Large intestine (tissue), 3 donors: Measurements from ENCODE around the gene TBCD. TPM values are rescaled to one million over a fixed set of nuclear protein-coding genes. Genes with fewer than 3 reads are reported as not detected.
"Not testable (repeated sequence)": the region's sequence is repeated elsewhere in the genome, so short reads cannot be mapped to it uniquely, and the experiment has no call there.

Experiments
- DNase-seq, 2 donors: peaks; one replicate each; pipeline versions ENCODE4 v3.0.0 to v3.0.0-alpha.2; 2013
- H3K27ac ChIP-seq: one replicate; pipeline ENCODE4 v1.5.1; 2013; ENCODE audit warnings: low read length
- H3K27me3 ChIP-seq: 2 replicates; pipeline ENCODE4 v1.6.1; 2013; ENCODE audit warnings: low read length; ENCODE audit not compliant: control insufficient read depth, insufficient read depth
- H3K36me3 ChIP-seq: 2 replicates; pipeline ENCODE4 v1.6.1; 2013; ENCODE audit warnings: low read length; ENCODE audit not compliant: control insufficient read depth, insufficient read depth
- H3K4me1 ChIP-seq: one replicate; pipeline ENCODE4 v1.6.1; 2013; ENCODE audit warnings: low read length; ENCODE audit not compliant: control insufficient read depth, insufficient read depth
- H3K4me3 ChIP-seq: one replicate; pipeline ENCODE4 v1.5.1; 2013; ENCODE audit warnings: low read length
- H3K9me3 ChIP-seq: one replicate; pipeline ENCODE4 v1.6.1; 2013; ENCODE audit warnings: mild to moderate bottlenecking, low read depth, low read length, moderate library complexity; ENCODE audit not compliant: control insufficient read depth
- WGBS: methylation state at CpG from one replicate; pipeline ENCODE4 v1.1.5; 2013; ENCODE audit warnings: low lambda C conversion rate; ENCODE audit not compliant: insufficient coverage; 5-methylcytosine and 5-hydroxymethylcytosine counted together
- polyA plus RNA-seq: library from polyadenylated mRNA; unstranded; fragments of 120-200 nt; gene quantifications from one replicate; pipeline ENCODE4 v1.2.1, GENCODE V29; 2013

The TBCD gene
- polyA plus RNA-seq, 1 donor = 81.9 TPM

DNA sequence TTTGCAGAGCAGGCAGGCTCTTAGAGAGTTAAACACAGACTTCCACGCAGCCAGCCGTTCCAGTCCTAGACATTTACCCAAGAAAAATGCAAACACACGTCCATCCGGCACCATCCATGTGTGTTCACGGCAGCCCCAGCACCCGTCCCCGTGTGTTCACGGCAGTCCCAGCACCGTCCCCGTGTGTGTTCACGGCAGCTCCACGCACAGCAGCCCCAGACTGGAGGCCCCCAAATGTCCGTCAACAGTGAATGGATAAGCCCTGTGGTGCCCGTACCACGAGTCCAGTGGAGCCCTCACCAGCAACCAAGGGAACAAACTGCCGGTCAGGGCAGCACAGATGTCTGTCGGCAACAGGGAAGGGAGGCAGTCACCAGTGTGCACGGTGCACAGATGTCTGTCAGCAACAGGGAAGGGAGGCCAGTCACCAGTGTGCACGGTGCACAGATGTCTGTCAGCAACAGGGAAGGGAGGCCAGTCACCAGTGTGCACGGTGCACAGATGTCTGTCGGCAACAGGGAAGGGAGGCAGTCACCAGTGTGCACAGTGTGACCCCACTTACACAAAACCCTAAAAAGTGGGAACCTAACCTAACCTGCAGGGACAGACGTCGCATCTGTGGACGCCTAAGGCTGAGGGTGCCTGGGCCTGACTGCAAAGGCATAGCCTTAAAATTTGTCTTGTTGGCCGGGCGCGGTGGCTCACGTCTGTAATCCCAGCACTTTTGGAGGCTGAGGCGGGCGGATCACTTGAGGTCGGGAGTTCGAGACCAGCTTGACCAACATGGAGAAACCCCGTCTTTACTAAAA, 216.4 kb downstream of the TBCD start:
- H3K4me1 ChIP-seq, H3K27ac ChIP-seq, H3K27me3 ChIP-seq, DNase-seq, H3K36me3 ChIP-seq, H3K4me3 ChIP-seq, H3K9me3 ChIP-seq: not testable (repeated sequence)
- WGBS = no CpG with 5 or more reads among the region's 33 CpGs

DNA sequence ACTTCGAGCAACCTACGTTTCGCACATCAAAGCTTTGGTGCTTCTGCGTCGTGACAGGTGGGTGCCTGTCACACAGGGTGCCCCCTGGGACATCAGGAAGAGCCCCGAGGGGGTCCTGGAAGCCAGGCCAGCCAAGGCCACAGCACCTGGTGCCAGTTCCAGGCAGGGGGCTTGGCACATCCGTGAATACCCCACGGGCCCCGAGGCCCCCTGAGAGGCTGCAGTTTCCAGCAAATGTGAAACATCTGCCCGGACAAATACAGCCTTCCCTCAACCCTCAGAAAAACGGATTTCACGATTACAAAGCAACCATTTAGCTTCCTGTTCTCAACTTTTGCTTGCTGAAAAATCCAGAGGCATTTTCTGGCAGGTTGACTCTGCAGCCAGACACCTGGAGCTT, 218.2 kb downstream of the TBCD start:
- peaks cover 2% of the 10 kb centered on the region for H3K9me3 ChIP-seq
- no peak overlapping the region for H3K27ac ChIP-seq
- no peaks in the 10 kb centered on the region for H3K36me3 ChIP-seq
- H3K4me3 ChIP-seq = no peak overlapping the region
- DNase-seq = no peak
- H3K27me3 ChIP-seq = no peaks in the 10 kb centered on the region
- H3K4me1 ChIP-seq = no peaks in the 10 kb centered on the region
- no CpG with 5 or more reads among the region's 12 CpGs for WGBS

- Histone ChIP-seq H3K36me3 (no peaks in the 10 kb centered on the region), H3K4me1 (no peaks in the 10 kb centered on the region), H3K27me3 (no peaks in the 10 kb centered on the region), H3K27ac (no peak overlapping the region), H3K4me3 (no peak overlapping the region), H3K9me3 (peaks cover 2% of the 10 kb centered on the region)
- WGBS = no CpG with 5 or more reads among the region's 46 CpGs
- no peak for DNase-seq
These were observed 219.1 kb downstream of the TBCD start for GRCh38 chr17:82970818-82971590.

DNA sequence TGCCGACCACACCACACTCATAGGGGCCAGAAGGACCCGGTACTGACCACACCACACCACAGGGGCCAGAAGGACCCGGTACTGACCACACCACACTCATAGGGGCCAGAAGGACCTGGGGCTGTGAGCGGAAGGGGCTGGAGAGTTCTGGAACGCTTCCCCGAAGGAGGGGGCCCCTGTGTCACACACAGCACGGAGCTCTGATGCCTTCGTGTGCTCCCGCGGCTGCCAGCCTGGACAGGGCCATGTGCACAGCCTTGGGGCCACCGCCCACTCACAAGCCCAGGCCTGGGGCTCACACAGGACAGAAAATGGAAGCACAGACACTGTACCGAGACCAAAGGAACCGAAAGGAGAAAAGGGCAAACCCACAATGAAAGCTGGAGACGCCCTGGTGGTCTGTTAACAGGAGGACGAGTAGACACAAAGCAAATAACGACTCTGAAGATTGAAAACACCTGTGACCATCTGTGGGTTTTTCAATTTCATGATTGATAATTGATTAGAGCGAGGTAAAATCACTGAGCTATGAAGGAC, 221.0 kb downstream of the TBCD start:
- DNase-seq = no peak
- no peaks in the 10 kb centered on the region for H3K4me1 ChIP-seq
- H3K27me3 ChIP-seq = no peaks in the 10 kb centered on the region
- peaks cover 2% of the 10 kb centered on the region for H3K9me3 ChIP-seq
- H3K36me3 ChIP-seq = no peaks in the 10 kb centered on the region
- WGBS = 100% methylated on average over 1 of the region's 17 CpGs
- H3K27ac ChIP-seq = no peak overlapping the region
- H3K4me3 ChIP-seq = no peak overlapping the region

- WGBS = no CpG with 5 or more reads among the region's 31 CpGs
- no peaks in the 10 kb centered on the region for H3K27me3 ChIP-seq
- H3K4me3 ChIP-seq = no peak overlapping the region
- H3K4me1 ChIP-seq = no peaks in the 10 kb centered on the region
- no peaks in the 10 kb centered on the region for H3K36me3 ChIP-seq
- peaks cover 2% of the 10 kb centered on the region for H3K9me3 ChIP-seq
- no peak for DNase-seq
- no peak overlapping the region for H3K27ac ChIP-seq
These were observed 221.7 kb downstream of the TBCD start for GRCh38 chr17:82973456-82974135.

- no CpG with 5 or more reads among the region's 28 CpGs for WGBS
- H3K27me3 ChIP-seq = no peaks in the 10 kb centered on the region
- H3K4me1 ChIP-seq = no peaks in the 10 kb centered on the region
- no peak overlapping the region for H3K27ac ChIP-seq
- no peak for DNase-seq
- peaks cover 2% of the 10 kb centered on the region for H3K9me3 ChIP-seq
- no peaks in the 10 kb centered on the region for H3K36me3 ChIP-seq
- no peak overlapping the region for H3K4me3 ChIP-seq
These were observed 222.5 kb downstream of the TBCD start for GRCh38 chr17:82974136-82974952.

DNA sequence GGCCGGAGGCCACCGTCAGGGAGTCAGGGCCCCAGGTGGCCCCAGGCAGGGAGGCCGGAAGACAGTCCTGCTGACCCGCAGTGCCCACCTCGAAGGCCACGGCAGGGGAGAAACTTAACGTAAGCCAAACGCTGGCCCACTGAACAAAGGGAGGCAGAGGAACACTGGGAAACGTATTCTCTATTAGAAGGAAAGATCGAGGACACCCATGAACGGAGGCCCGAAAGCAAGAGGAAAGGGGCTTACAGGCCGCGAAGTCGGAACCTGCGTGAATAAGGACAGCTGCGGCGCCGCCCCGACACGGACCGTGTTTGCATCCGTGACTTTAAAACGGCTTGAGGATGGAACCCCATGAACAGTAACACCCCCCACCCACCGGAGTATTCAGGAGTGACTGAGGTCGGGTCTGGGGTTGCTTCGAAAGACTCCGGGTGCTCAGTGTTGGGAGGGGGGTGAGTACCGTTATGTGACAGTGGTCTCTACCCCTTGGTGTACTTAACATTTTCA, 225.2 kb downstream of the TBCD start:
- WGBS = no CpG with 5 or more reads among the region's 29 CpGs
- H3K9me3 ChIP-seq = no peaks in the 10 kb centered on the region
- no peak overlapping the region for H3K27ac ChIP-seq
- no peaks in the 10 kb centered on the region for H3K4me1 ChIP-seq
- DNase-seq = no peak
- no peaks in the 10 kb centered on the region for H3K27me3 ChIP-seq
- H3K4me3 ChIP-seq = no peak overlapping the region
- no peaks in the 10 kb centered on the region for H3K36me3 ChIP-seq

DNA sequence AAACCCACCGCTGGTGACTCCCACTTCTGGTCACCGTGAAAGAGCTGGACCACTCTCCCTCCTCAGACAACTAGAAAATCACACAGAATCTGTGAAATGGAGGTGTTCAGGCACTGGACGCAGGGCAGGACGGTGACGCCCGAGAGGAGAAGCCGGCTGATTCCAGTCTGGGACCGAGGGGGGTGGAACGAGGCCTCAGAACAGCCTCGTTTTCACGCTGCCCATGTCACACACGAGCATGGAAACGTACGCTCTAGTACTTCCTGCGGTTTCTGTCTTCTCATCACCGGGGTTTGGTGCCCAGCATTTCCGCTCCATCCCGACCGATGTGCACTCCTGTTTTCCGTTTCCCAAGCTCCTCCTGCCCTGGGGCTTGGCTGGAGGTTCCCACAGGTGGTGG, 225.7 kb downstream of the TBCD start:
- Histone ChIP-seq H3K4me1 (no peaks in the 10 kb centered on the region), H3K27ac (no peak overlapping the region), H3K4me3 (no peak overlapping the region), H3K36me3 (no peaks in the 10 kb centered on the region), H3K27me3 (no peaks in the 10 kb centered on the region), H3K9me3 (no peaks in the 10 kb centered on the region)
- WGBS = 75% methylated on average over 4 of the region's 20 CpGs
- no peak for DNase-seq

- 100% methylated on average over 1 of the region's 3 CpGs for WGBS
- H3K9me3 ChIP-seq = peaks cover 1% of the 10 kb centered on the region
- no peaks in the 10 kb centered on the region for H3K27me3 ChIP-seq
- DNase-seq = no peak
- H3K4me1 ChIP-seq = no peaks in the 10 kb centered on the region
- H3K4me3 ChIP-seq = no peak overlapping the region
- H3K27ac ChIP-seq = no peak overlapping the region
- no peaks in the 10 kb centered on the region for H3K36me3 ChIP-seq
These were observed 227.0 kb downstream of the TBCD start for GRCh38 chr17:82978765-82979349.
